Fibroblast of lung (primary cell): Measurements from ENCODE around the gene CCDC60. TPM values are rescaled to one million over a fixed set of nuclear protein-coding genes. Genes with fewer than 3 reads are reported as not detected.

ENCODE experiments used
- DNase-seq, 2 donors: peaks; one replicate each; pipeline versions ENCODE4 v3.0.0 to v3.0.0-alpha.2; 2010; ENCODE audit warnings: low read depth in 2 of 2
- H2AFZ ChIP-seq: 2 replicates; pipeline ENCODE4 v1.5.1; 2012; ENCODE audit warnings: low read length, control low read depth, inconsistent platforms
- H3K27ac ChIP-seq: 2 replicates; pipeline ENCODE4 v1.5.1; 2011; ENCODE audit warnings: low read length, control low read depth; ENCODE audit not compliant: insufficient read depth
- H3K27me3 ChIP-seq: 2 replicates; pipeline ENCODE4 v1.5.1; 2011; ENCODE audit warnings: mild to moderate bottlenecking, low read length; ENCODE audit not compliant: control insufficient read depth, insufficient read depth
- H3K36me3 ChIP-seq: 2 replicates; pipeline ENCODE4 v1.5.1; 2011; ENCODE audit warnings: low read length; ENCODE audit not compliant: control insufficient read depth, insufficient read depth
- H3K4me1 ChIP-seq: 2 replicates; pipeline ENCODE4 v1.5.1; 2011; ENCODE audit warnings: low read length; ENCODE audit not compliant: control insufficient read depth, insufficient read depth; ENCODE audit errors: extremely low read depth
- H3K4me2 ChIP-seq: 2 replicates; pipeline ENCODE4 v1.5.1; 2011; ENCODE audit warnings: low read length, control low read depth; ENCODE audit not compliant: insufficient read depth; ENCODE audit errors: extremely low read depth
- H3K4me3 ChIP-seq, 4 experiments: fragments of 200-600 bp in 1 of 4; sonication (generic) in 1 of 4; replicated peaks in 1 of 4; 2 replicates each; pipeline ENCODE4 v1.5.1; 2011 to 2016; ENCODE audit warnings: low read length in 4 of 4, low read depth in 3 of 4, mild to moderate bottlenecking in 3 of 4, control low read depth in 2 of 4, inconsistent platforms in 1 of 4, mixed read lengths in 1 of 4; ENCODE audit not compliant: insufficient read depth in 1 of 4; ENCODE audit errors: control extremely low read depth in 1 of 4
- H3K79me2 ChIP-seq: 2 replicates; pipeline ENCODE4 v1.5.1; 2012; ENCODE audit warnings: mild to moderate bottlenecking, low read length, inconsistent platforms; ENCODE audit not compliant: control insufficient read depth, insufficient read depth
- H3K9ac ChIP-seq: 2 replicates; pipeline ENCODE4 v1.5.1; 2011; ENCODE audit warnings: mild to moderate bottlenecking, low read length, control low read depth; ENCODE audit not compliant: insufficient read depth
- H3K9me3 ChIP-seq: 2 replicates; pipeline ENCODE4 v1.5.1; 2012; ENCODE audit warnings: low read depth, low read length; ENCODE audit not compliant: control insufficient read depth, insufficient read depth
- H4K20me1 ChIP-seq: 2 replicates; pipeline ENCODE4 v1.5.1; 2011; ENCODE audit warnings: low read length; ENCODE audit not compliant: control insufficient read depth, insufficient read depth; ENCODE audit errors: extremely low read depth
- CTCF ChIP-seq, 2 donors: IDR thresholded peaks in 1 of 2; conservative IDR thresholded peaks in 1 of 2; 1 replicate in 1 of 2; 2 replicates in 1 of 2; pipeline ENCODE4 v1.5.1; 2011 to 2012; ENCODE audit warnings: low read length in 2 of 2, control low read depth in 1 of 2, inconsistent platforms in 1 of 2, low read depth in 1 of 2, mild to moderate bottlenecking in 1 of 2
- EZH2 ChIP-seq: IDR thresholded peaks from 2 replicates; pipeline ENCODE4 v1.5.1; 2012; ENCODE audit warnings: low read length, control low read depth, mild to moderate bottlenecking; ENCODE audit errors: missing control alignments
- polyA plus RNA-seq, 2 donors: library from polyadenylated mRNA; depleted of rRNA in 1 of 2; stranded (reverse) in 1 of 2; unstranded in 1 of 2; fragments of >200 nt; gene quantifications; 2 replicates each; pipeline ENCODE4 v1.2.1, GENCODE V29; 2011 to 2012; ENCODE audit warnings: missing spikeins in 1 of 2
- total RNA-seq: library from RNA; depleted of rRNA; stranded (reverse); fragments of >200 nt; gene quantifications from 2 replicates; pipeline ENCODE4 v1.2.1, GENCODE V29; 2014

Gene CCDC60
- total and polyA plus RNA-seq, 2 donors (not counting 1 experiment from before 2014, with no cell fraction given) = not detected

- H3K4me2 ChIP-seq = no peak overlapping the region
- H3K9ac ChIP-seq = no peak overlapping the region
- H2AFZ ChIP-seq = no peak overlapping the region
- no peak overlapping the region for H3K4me3 ChIP-seq
- no peaks in the 10 kb centered on the region for H3K4me1 ChIP-seq
- no peak overlapping the region for H3K27ac ChIP-seq
- no peak for TF ChIP-seq EZH2
- no peak for TF ChIP-seq CTCF (conservative IDR thresholded peaks at IDR 0.05 in 1 of 2, IDR thresholded peaks at IDR 0.05 in 1 of 2; ENCODE audit: low read depth in 1 of 2, low read length in 2 of 2)
- no peaks in the 10 kb centered on the region for H3K36me3 ChIP-seq
- no peaks in the 10 kb centered on the region for H4K20me1 ChIP-seq
- peak in 1 of 2 donors; percentile 63 for DNase-seq
- no peaks in the 10 kb centered on the region for H3K27me3 ChIP-seq
- H3K79me2 ChIP-seq = no peaks in the 10 kb centered on the region
- no peaks in the 10 kb centered on the region for H3K9me3 ChIP-seq
Measured at GRCh38 chr12:119578112-119578511, 243.6 kb downstream of the CCDC60 start.

- no peaks in the 10 kb centered on the region for H3K27me3 ChIP-seq
- H3K4me1 ChIP-seq = no peaks in the 10 kb centered on the region
- H3K4me3 ChIP-seq = no peak overlapping the region
- H3K9me3 ChIP-seq = no peaks in the 10 kb centered on the region
- DNase-seq = peak; percentile 9 to 46
- H4K20me1 ChIP-seq = no peaks in the 10 kb centered on the region
- H3K36me3 ChIP-seq = no peaks in the 10 kb centered on the region
- H3K9ac ChIP-seq = no peak overlapping the region
- H3K27ac ChIP-seq = no peak overlapping the region
- no peaks in the 10 kb centered on the region for H3K79me2 ChIP-seq
- H3K4me2 ChIP-seq = no peak overlapping the region
- no peak overlapping the region for H2AFZ ChIP-seq
- TF ChIP-seq CTCF (conservative IDR thresholded peaks at IDR 0.05 in 1 of 2, IDR thresholded peaks at IDR 0.05 in 1 of 2; ENCODE audit: low read depth in 1 of 2, low read length in 2 of 2) = no peak
- TF ChIP-seq EZH2 = no peak
Measured at GRCh38 chr12:119589097-119589496, 254.6 kb downstream of the CCDC60 start.

GRCh38 chr12:119589634-119590033 is 255.1 kb downstream of the CCDC60 start:
- Histone ChIP-seq H3K4me3 (no peak overlapping the region), H4K20me1 (no peaks in the 10 kb centered on the region), H3K9ac (no peak overlapping the region), H3K9me3 (no peaks in the 10 kb centered on the region), H3K27me3 (no peaks in the 10 kb centered on the region), H3K79me2 (no peaks in the 10 kb centered on the region), H3K4me2 (no peak overlapping the region), H3K4me1 (no peaks in the 10 kb centered on the region), H3K36me3 (no peaks in the 10 kb centered on the region), H2AFZ (no peak overlapping the region), H3K27ac (no peak overlapping the region)
- TF ChIP-seq CTCF (conservative IDR thresholded peaks at IDR 0.05 in 1 of 2, IDR thresholded peaks at IDR 0.05 in 1 of 2; ENCODE audit: low read depth in 1 of 2, low read length in 2 of 2) (no peak), EZH2 (no peak)
- DNase-seq = no peak

Other genes starting within 250 kb of the CCDC60 start
- 21.3 and 23.8 TPM in 2 replicates for gene HSPB8, start 155.8 kb upstream of the CCDC60 start, total RNA-seq
- 23.5 and 42.4 TPM in 2 replicates for gene HSPB8, start 155.8 kb upstream of the CCDC60 start, polyA plus RNA-seq